GM10847 (cell line): ENCODE data around the gene ZNF124.

Experiments
- POLR2A ChIP-seq: IDR thresholded peaks from 2 replicates; pipeline ENCODE4 v1.6.1; 2011; ENCODE audit not compliant: insufficient read length; ENCODE audit errors: extremely low read depth

ZNF124 gene

GRCh38 chr1:247184254-247184653 lies 12.4 kb upstream of the ZNF124 start:
- TF ChIP-seq POLR2A, result no peak

- no peak for TF ChIP-seq POLR2A
Measured at GRCh38 chr1:247182994-247183393, 11.2 kb upstream of the ZNF124 start.

- no peak for TF ChIP-seq POLR2A
Measured at GRCh38 chr1:247180581-247180980, 8.8 kb upstream of the ZNF124 start.

DNA sequence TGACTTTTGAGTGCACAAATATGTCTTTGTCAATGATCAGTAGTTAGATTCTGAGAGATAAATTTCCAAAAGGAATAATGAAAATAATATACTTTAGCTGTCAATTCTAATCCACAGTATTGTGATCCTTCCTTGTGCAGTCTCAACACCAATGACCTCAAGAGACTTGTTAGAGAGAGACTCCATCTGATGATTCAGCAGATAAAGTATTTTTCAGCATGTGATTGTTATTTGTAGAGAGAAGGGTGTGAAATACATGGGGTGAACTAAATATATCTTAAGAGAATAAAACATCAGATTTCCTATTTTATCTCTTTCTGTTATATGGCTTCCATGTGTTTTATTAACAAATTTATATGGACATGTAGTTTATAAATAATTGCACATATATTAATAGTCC lies 5.9 kb upstream of the ZNF124 start:
- no peak for TF ChIP-seq POLR2A

- TF ChIP-seq POLR2A, result no peak
Measured at GRCh38 chr1:247175458-247175857, 3.6 kb upstream of the ZNF124 start.

DNA sequence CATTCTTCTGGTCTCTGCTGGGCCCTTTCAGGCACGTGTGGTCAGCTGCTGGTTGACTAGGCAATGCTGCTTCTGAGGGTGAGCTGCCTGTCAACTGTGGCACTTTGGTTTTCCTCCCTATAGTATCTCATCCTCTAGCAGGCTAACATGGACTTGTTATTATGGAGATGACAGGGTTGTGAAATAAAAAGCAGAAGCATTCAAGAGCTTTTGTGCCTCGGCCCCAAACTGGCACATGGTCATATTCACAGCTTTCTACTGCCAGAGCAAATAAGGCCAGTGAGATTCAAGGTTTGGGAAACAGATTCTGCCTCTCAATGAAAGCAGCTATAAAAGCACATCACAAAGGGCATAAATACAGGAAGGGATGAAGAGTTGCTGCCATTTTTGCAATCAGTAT lies 1.6 kb upstream of the ZNF124 start:
- no peak for TF ChIP-seq POLR2A

DNA sequence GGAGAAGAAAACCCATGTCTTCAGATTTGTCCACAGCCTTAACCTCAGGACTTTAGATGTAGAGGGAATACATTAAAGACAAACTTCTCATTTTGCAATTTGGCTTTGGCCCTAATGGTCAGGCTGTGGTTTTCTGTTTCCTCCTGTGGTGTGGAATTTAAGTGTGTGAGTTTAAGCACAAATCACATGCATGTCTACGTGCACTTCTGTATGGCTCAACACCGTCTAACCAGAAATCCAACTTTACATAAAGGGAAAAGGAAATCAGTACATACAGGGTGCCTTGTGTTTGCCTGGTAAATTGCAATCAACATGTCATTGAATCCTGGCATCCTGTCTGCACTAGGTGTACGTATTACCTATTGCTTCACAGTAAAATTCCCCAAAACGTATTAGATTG lies 1.2 kb upstream of the ZNF124 start:
- no peak for TF ChIP-seq POLR2A

DNA sequence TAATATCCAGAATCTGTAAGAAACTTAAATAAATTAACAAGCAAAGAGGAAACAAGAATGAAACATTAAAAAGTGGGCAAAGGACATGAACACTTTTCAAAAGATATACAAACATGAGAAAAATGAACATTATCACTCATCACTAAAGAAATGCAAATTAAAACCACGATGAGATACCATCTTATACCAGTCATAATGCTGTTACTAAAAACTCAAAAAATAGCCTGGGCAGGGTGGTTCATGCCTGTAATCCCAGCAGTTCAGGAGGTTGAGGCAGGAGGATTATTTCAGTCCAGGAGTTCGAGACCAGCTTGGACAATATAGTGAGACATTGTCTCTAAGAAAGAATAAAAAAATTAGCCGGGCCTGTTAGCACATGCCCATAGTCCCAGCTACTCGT lies 6.1 kb downstream of the ZNF124 start:
- TF ChIP-seq POLR2A, result no peak

GRCh38 chr1:247164694-247165093 lies 7.1 kb downstream of the ZNF124 start:
- no peak for TF ChIP-seq POLR2A

DNA sequence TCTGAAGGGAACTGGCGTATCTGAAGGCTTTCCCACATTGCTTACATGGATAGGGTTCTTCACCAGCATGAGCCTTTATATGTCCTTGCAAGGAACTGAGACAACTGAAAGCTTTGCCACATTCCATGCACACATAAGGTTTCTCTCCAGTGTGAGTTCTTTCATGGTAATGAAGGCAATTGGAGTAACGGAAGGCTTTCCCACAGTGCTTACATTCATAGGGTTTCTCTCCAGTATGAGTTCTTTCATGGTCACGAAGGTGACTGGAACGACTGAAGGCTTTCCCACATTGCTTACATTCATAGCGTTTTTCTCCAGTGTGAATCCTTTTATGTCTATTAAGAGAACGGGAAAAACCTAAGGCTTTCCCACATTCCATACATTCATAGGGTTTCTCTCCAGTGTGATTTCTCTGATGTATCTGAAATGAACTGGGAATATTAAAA lies 15.0 kb downstream of the ZNF124 start:
- TF ChIP-seq POLR2A, result no peak

DNA sequence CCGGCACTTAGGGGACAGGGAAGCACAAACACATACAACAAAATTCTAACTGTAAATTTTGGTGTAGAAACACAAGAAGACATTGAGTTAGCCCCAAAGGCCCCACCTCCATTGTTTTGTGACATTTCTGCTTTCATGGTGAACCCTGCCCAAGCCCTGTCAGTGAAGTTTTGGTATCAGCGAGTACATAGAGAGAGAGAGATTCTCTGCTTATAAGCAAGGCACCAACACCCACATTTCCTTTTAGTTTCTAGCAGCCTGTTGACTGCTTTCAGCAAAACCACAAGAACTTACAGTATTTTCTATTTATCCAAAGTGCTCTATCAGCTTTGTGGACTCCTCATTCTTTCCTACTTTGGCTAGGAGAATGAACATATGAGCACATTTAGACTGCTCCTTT lies 24.0 kb downstream of the ZNF124 start:
- TF ChIP-seq POLR2A, result no peak

GRCh38 chr1:247146671-247147070 lies 25.1 kb downstream of the ZNF124 start:
- TF ChIP-seq POLR2A, result no peak

- TF ChIP-seq POLR2A, result no peak
Measured at GRCh38 chr1:247145279-247145678, 26.5 kb downstream of the ZNF124 start.

GRCh38 chr1:247131236-247131635 lies 40.6 kb downstream of the ZNF124 start:
- no peak for TF ChIP-seq POLR2A

DNA sequence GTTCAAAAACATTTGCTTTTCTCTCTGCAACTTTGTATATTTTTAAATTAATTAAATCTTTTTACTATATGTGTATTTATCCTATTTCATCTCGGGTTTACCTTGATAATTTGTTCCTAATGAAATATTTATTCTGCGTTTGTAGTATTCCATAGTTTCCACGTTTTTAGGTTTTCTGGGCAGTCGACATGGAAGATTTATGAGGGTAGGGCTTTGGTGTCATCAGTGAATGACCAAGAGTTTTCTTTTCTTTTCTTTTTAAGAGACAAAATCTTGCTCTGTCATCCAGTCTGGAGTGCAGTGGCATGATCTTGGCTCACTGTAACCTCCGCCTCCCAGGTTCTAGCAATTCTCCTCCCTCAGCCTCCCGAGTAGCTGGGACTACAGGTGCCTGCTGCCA lies 50.4 kb downstream of the ZNF124 start:
- no peak for TF ChIP-seq POLR2A

DNA sequence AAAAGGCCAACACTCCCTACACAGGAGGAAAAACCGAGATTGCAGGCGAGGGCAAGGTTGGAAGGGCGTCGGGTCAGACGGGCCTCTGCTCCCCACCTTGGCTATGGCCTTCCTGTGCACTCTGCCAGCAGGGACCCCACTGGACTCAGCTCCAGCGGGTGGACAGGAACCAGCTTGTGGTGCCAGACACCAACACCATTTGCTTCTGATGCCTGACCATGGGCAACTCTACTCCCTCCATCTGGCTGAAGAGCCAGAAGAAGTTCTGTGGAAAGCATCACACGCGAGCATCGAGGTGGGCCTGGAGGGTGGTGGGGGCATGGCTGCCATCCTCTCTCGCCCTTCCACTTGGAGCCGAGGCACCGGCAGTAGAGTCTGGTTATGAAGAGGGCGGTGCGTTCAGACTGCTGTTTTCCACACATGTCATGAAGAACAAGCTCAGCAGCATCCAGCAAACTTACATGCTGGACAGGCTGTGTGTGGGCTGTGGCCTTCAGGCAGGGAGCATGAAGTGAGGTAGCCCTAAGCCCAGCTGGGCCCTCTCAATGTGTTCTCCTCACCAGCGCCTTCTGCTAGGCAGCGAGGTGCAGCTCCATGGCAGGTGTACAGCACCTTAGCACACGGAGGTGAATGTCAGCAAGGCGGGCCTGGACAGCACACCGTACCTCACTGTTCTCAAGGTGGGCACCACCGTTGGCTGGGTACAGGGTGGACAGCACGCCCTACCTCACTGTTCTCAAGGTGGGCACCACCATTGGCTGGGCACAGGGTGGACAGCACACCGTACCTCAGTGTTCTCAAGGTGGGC lies 52.0 kb downstream of the ZNF124 start:
- TF ChIP-seq POLR2A, result no peak

GRCh38 chr1:247118946-247119446 lies 52.8 kb downstream of the ZNF124 start:
- no peak for TF ChIP-seq POLR2A
